ENCODE measurements around the gene MALSU1.
A peak's percentile ranks its signal among the peaks of the same experiment; 100 is the strongest.

Gene MALSU1

GRCh38 chr7:23298885-23299769, at the start of gene MALSU1:
Gene MALSU1 (plus strand): TSS chr7:23299339. CDS start chr7:23299353, 14 bp downstream.
- peak within 1 kb of the TSS; percentile 97 for H3K4me3 ChIP-seq (replicated peaks; ENCODE audit: low read depth, low read length)
- TF ChIP-seq CTCF (IDR thresholded peaks at IDR 0.05; ENCODE audit: low read depth, low read length, missing control alignments): no peak
- DNase-seq (ENCODE audit: extremely low read depth, low read depth): peak; percentile 93

GRCh38 chr7:23249486-23249885, 49.7 kb upstream of the MALSU1 start:
- DNase-seq (ENCODE audit: extremely low read depth, low read depth): no peak
- no peak overlapping the region for H3K4me3 ChIP-seq (replicated peaks; ENCODE audit: low read depth, low read length)
- TF ChIP-seq CTCF (IDR thresholded peaks at IDR 0.05; ENCODE audit: low read depth, low read length, missing control alignments): no peak

- TF ChIP-seq CTCF (IDR thresholded peaks at IDR 0.05; ENCODE audit: low read depth, low read length, missing control alignments): no peak
- DNase-seq (ENCODE audit: extremely low read depth, low read depth): no peak
- no peak overlapping the region for H3K4me3 ChIP-seq (replicated peaks; ENCODE audit: low read depth, low read length)
Measured at GRCh38 chr7:23254051-23254681, 45.0 kb upstream of the MALSU1 start.

- no peak for DNase-seq (ENCODE audit: extremely low read depth, low read depth)
- no peak for TF ChIP-seq CTCF (IDR thresholded peaks at IDR 0.05; ENCODE audit: low read depth, low read length, missing control alignments)
Measured at GRCh38 chr7:23256731-23257130, 42.4 kb upstream of the MALSU1 start.

GRCh38 chr7:23260371-23260770, 38.8 kb upstream of the MALSU1 start:
- no peak overlapping the region for H3K4me3 ChIP-seq (replicated peaks; ENCODE audit: low read depth, low read length)
- DNase-seq (ENCODE audit: extremely low read depth, low read depth): no peak
- no peak for TF ChIP-seq CTCF (IDR thresholded peaks at IDR 0.05; ENCODE audit: low read depth, low read length, missing control alignments)

More at GRCh38 chr7:23256731-23257130, 42.4 kb upstream of the MALSU1 start:
- no peak overlapping the region for H3K4me3 ChIP-seq (replicated peaks; ENCODE audit: low read depth, low read length)

- H3K4me3 ChIP-seq (replicated peaks; ENCODE audit: low read depth, low read length): no peak overlapping the region
- TF ChIP-seq CTCF (IDR thresholded peaks at IDR 0.05; ENCODE audit: low read depth, low read length, missing control alignments): peak; percentile 96
- DNase-seq (ENCODE audit: extremely low read depth, low read depth): no peak
Measured at GRCh38 chr7:23261843-23262452, 37.2 kb upstream of the MALSU1 start.
